ENCODE data around the gene DHRS13.
"Not testable (repeated sequence)": the region's sequence is repeated elsewhere in the genome, so short reads cannot be mapped to it uniquely, and the experiment has no call there.

The DHRS13 gene

GRCh38 chr17:28901866-28902818, 737 bp downstream of the DHRS13 start:
- peak; percentile 83 for DNase-seq

GRCh38 chr17:28900986-28901726, 1.7 kb downstream of the DHRS13 start:
- DNase-seq, result no peak

- no peak for DNase-seq
Measured at GRCh38 chr17:28899212-28899815, 3.6 kb downstream of the DHRS13 start.

- DNase-seq, result no peak
Measured at GRCh38 chr17:28898527-28898955, 4.3 kb downstream of the DHRS13 start.

- no peak for DNase-seq
Measured at GRCh38 chr17:28897769-28898526, 4.9 kb downstream of the DHRS13 start.

- peak; percentile 84 for DNase-seq
Measured at GRCh38 chr17:28896884-28897768, 5.8 kb downstream of the DHRS13 start, which contains the start of gene FLOT2. Gene FLOT2, minus strand, starts transcription at chr17:28897733. Its CDS starts 159 bp downstream, at chr17:28897574.

- no peak for DNase-seq
Measured at GRCh38 chr17:28896491-28896883, 6.4 kb downstream of the DHRS13 start.

- no peak for DNase-seq
Measured at GRCh38 chr17:28895794-28896447, 7.0 kb downstream of the DHRS13 start.

- not testable (repeated sequence) for DNase-seq
Measured at GRCh38 chr17:28893248-28894183, 9.4 kb downstream of the DHRS13 start.

GRCh38 chr17:28892024-28892423, 10.9 kb downstream of the DHRS13 start:
- no peak for DNase-seq

- DNase-seq, result no peak
Measured at GRCh38 chr17:28891201-28891600, 11.7 kb downstream of the DHRS13 start.

GRCh38 chr17:28889996-28890395, 12.9 kb downstream of the DHRS13 start:
- no peak for DNase-seq

- DNase-seq, result no peak
Measured at GRCh38 chr17:28888832-28889231, 14.0 kb downstream of the DHRS13 start.

- DNase-seq, result no peak
Measured at GRCh38 chr17:28887871-28888471, 14.9 kb downstream of the DHRS13 start.

GRCh38 chr17:28885951-28886350, 16.9 kb downstream of the DHRS13 start:
- no peak for DNase-seq

GRCh38 chr17:28885363-28885762, 17.5 kb downstream of the DHRS13 start:
- DNase-seq, result no peak

GRCh38 chr17:28883967-28884702, 18.7 kb downstream of the DHRS13 start:
- DNase-seq, result no peak

- DNase-seq, result no peak
Measured at GRCh38 chr17:28882154-28882895, 20.6 kb downstream of the DHRS13 start.
